HEK293 (cell line): ENCODE measurements around the gene S100A12.

Experiments used
- CTCF ChIA-PET: fragments of 350-600 bp; formaldehyde crosslinking; extraction: SDS; loops from one replicate; lab custom pipeline; 2021; ENCODE audit warnings: antibody characterized with exemption; lab: Yijun Ruan, JAX
- POLR2A ChIA-PET: fragments of 300-600 bp; formaldehyde crosslinking; extraction: SDS; loops from one replicate; lab custom pipeline; 2020; ENCODE audit warnings: antibody characterized with exemption, inconsistent platforms; lab: Yijun Ruan, JAX
- H3K27ac ChIP-seq: fragments of 200-500 bp; sonication (Bioruptor generic); 2 replicates; pipeline ENCODE4 v1.5.1; 2014; ENCODE audit warnings: low read depth, low read length, control low read depth, inconsistent platforms; ENCODE audit errors: extremely low read depth
- H3K36me3 ChIP-seq, 2 experiments: fragments of 200-500 bp in 1 of 2; sonication (Bioruptor generic) in 1 of 2; 1 replicate in 1 of 2; 2 replicates in 1 of 2; pipeline ENCODE4 v1.5.1; 2014 to 2017; ENCODE audit warnings: inconsistent platforms in 2 of 2, low read length in 2 of 2; ENCODE audit not compliant: control insufficient read depth in 2 of 2, insufficient read depth in 1 of 2
- H3K4me1 ChIP-seq: fragments of 200-500 bp; sonication (Bioruptor generic); 2 replicates; pipeline ENCODE4 v1.5.1; 2014; ENCODE audit warnings: mild to moderate bottlenecking, low read length, inconsistent platforms; ENCODE audit not compliant: control insufficient read depth, insufficient read depth
- H3K4me3 ChIP-seq: 2 replicates; pipeline ENCODE4 v1.5.1; 2011; ENCODE audit warnings: low read depth, mild to moderate bottlenecking, control low read depth, low read length, moderate library complexity
- H3K9me3 ChIP-seq: fragments of 200-500 bp; sonication (Bioruptor generic); 2 replicates; pipeline ENCODE4 v1.5.1; 2014; ENCODE audit warnings: low read depth, low read length, inconsistent platforms; ENCODE audit not compliant: control insufficient read depth, insufficient read depth
- EGR2 ChIP-seq: fragments of 450-650 bp; formaldehyde crosslinking; IDR thresholded peaks from 2 replicates; pipeline ENCODE4 v1.5.1; 2016; ENCODE audit warnings: low read depth, missing biosample characterization, missing genetic modification characterization
- GFI1B ChIP-seq: fragments of 450-650 bp; formaldehyde crosslinking; IDR thresholded peaks from 2 replicates; pipeline ENCODE4 v1.5.1; 2016; ENCODE audit warnings: missing biosample characterization, missing genetic modification characterization
- GLI2 ChIP-seq: fragments of 450-650 bp; formaldehyde crosslinking; IDR thresholded peaks from 2 replicates; pipeline ENCODE4; 2017; ENCODE audit warnings: missing biosample characterization, missing genetic modification characterization, low read depth, borderline replicate concordance
- SCRT2 ChIP-seq: fragments of 450-650 bp; formaldehyde crosslinking; IDR thresholded peaks from 2 replicates; pipeline ENCODE4 v1.5.1; 2016; ENCODE audit warnings: missing biosample characterization, missing genetic modification characterization
- TRIM28 ChIP-seq: IDR thresholded peaks from 2 replicates; pipeline ENCODE4 v1.6.1; 2011; ENCODE audit warnings: low read length, control low read depth, borderline replicate concordance
- ZFHX2 ChIP-seq: fragments of 450-650 bp; formaldehyde crosslinking; conservative IDR thresholded peaks from 2 replicates; pipeline ENCODE4 v1.5.1; 2016; ENCODE audit warnings: missing biosample characterization, missing genetic modification characterization
- ZNF148 ChIP-seq: fragments of 450-650 bp; formaldehyde crosslinking; IDR thresholded peaks from 2 replicates; pipeline ENCODE4 v1.5.0; 2017; ENCODE audit warnings: missing biosample characterization, missing genetic modification characterization, borderline replicate concordance
- ZNF16 ChIP-seq: fragments of 450-650 bp; formaldehyde crosslinking; IDR thresholded peaks from 2 replicates; pipeline ENCODE4 v1.5.1; 2016; ENCODE audit warnings: low read depth, missing biosample characterization, missing genetic modification characterization
- ZNF202 ChIP-seq: fragments of 450-650 bp; formaldehyde crosslinking; IDR thresholded peaks from 2 replicates; pipeline ENCODE4 v1.5.1; 2016; ENCODE audit warnings: missing biosample characterization, missing genetic modification characterization, borderline replicate concordance
- ZNF223 ChIP-seq: fragments of 450-650 bp; formaldehyde crosslinking; IDR thresholded peaks from 2 replicates; pipeline ENCODE4 v1.5.1; 2016; ENCODE audit warnings: missing biosample characterization, missing genetic modification characterization
- ZNF311 ChIP-seq: fragments of 450-650 bp; formaldehyde crosslinking; IDR thresholded peaks from 2 replicates; pipeline ENCODE4 v1.5.1; 2017; ENCODE audit warnings: missing biosample characterization, missing genetic modification characterization, borderline replicate concordance
- ZNF416 ChIP-seq: fragments of 450-650 bp; formaldehyde crosslinking; IDR thresholded peaks from 2 replicates; pipeline ENCODE4 v1.5.1; 2016; ENCODE audit warnings: missing biosample characterization, missing genetic modification characterization
- ZNF488 ChIP-seq: fragments of 450-650 bp; formaldehyde crosslinking; IDR thresholded peaks from 2 replicates; pipeline ENCODE4 v1.5.1; 2016; ENCODE audit warnings: missing biosample characterization, missing genetic modification characterization
- ZNF530 ChIP-seq: fragments of 450-650 bp; formaldehyde crosslinking; IDR thresholded peaks from 2 replicates; pipeline ENCODE4 v1.5.1; 2016; ENCODE audit warnings: low read depth, missing biosample characterization, missing genetic modification characterization
- ZNF580 ChIP-seq: fragments of 450-650 bp; formaldehyde crosslinking; IDR thresholded peaks from 2 replicates; pipeline ENCODE4 v1.5.1; 2016; ENCODE audit warnings: missing biosample characterization, missing genetic modification characterization
- ZNF626 ChIP-seq: fragments of 450-650 bp; sonication (Bioruptor Pico); formaldehyde crosslinking; IDR thresholded peaks from 2 replicates; pipeline ENCODE4 v1.5.1; 2018; ENCODE audit warnings: missing biosample characterization, missing genetic modification characterization, inconsistent platforms
- ZNF747 ChIP-seq: fragments of 450-650 bp; formaldehyde crosslinking; IDR thresholded peaks from 2 replicates; pipeline ENCODE4 v1.5.1; 2016; ENCODE audit warnings: missing biosample characterization, missing genetic modification characterization
- ZNF777 ChIP-seq: fragments of 450-650 bp; formaldehyde crosslinking; IDR thresholded peaks from 2 replicates; pipeline ENCODE4 v1.5.1; 2017; ENCODE audit warnings: missing biosample characterization, missing genetic modification characterization, borderline replicate concordance
- ZNF792 ChIP-seq: fragments of 450-650 bp; formaldehyde crosslinking; IDR thresholded peaks from 2 replicates; pipeline ENCODE4 v1.5.1; 2016; ENCODE audit warnings: missing biosample characterization, missing genetic modification characterization
- TF ChIP-seq, protein P1 (sequence below): fragments of 450-650 bp; formaldehyde crosslinking; conservative IDR thresholded peaks from 2 replicates; pipeline ENCODE4 v1.5.1; 2016; ENCODE audit warnings: low read depth, missing biosample characterization, missing genetic modification characterization
- TF ChIP-seq, protein P2 (sequence below): fragments of 450-650 bp; formaldehyde crosslinking; IDR thresholded peaks from 2 replicates; pipeline ENCODE4 v1.5.1; 2016; ENCODE audit warnings: missing biosample characterization, missing genetic modification characterization

Gene S100A12

DNA sequence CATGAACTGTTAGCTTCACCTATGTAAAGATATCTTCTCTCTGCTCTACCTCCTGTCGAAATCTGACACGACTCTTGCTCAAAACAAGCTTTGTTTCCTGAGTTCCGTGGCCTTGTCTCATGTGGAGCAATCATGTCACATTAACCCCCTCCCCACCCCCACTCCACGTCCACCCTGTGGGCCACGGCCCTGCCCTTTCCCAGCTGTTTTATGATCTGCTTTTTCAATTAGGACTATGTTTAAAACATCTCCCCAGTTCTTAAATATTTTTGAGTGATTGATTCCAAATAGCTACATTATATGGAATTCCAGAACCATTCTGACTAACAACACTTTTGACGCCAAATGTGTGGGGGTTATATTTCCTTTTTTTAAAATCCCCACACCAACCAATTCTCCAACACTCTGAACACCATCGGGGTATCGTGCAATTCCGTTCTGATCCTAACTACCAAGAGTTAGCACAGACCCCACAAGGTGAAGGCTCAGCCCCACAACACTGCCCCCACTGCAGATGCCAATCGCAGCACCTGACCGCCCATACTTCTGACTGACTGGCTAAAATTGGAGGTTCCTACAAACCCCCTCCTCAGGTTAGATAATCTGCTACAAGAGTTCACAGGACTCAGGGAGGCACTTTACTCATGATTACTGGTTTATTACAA lies 28.1 kb upstream of the S100A12 start (continued):
- TF ChIP-seq ZNF488 (tag by site-specific recombination) (no peak), ZNF530 (tag by site-specific recombination) (no peak)
- TF ChIP-seq, all 188 proteins: peak for 0

GRCh38 chr1:153402226-153402625 lies 26.8 kb upstream of the S100A12 start:
- Histone ChIP-seq H3K9me3 (no peaks in the 10 kb centered on the region), H3K4me3 (no peak overlapping the region)
- ChIA-PET POLR2A (no interaction called here), CTCF (interaction anchor here (0.6 to 1.1 kb wide), 3 partner anchors 47 to 58 kb away, joined by 3 to 4 read pairs (median 3); partner anchors contain the start of gene S100A7)
- TF ChIP-seq ZNF777, result no peak
- no peak for TF ChIP-seq SCRT2 (tag by site-specific recombination)
- TF ChIP-seq ZNF747 (tag by site-specific recombination), result no peak
- no peak for TF ChIP-seq ZFHX2 (tag by site-specific recombination)
- no peak for TF ChIP-seq GLI2 (tag by site-specific recombination)
- no peak for TF ChIP-seq ZNF16
- TF ChIP-seq ZNF792 (tag by site-specific recombination), result no peak
- no peak for TF ChIP-seq ZNF311 (tag by site-specific recombination)
- no peak for TF ChIP-seq GFI1B (tag by site-specific recombination)
- TF ChIP-seq ZNF488 (tag by site-specific recombination), result no peak
- no peak for TF ChIP-seq ZNF626 (tag by site-specific recombination)
- no peak for TF ChIP-seq TRIM28
- TF ChIP-seq ZNF580 (tag by site-specific recombination), result no peak
- TF ChIP-seq ZNF416 (tag by site-specific recombination), result no peak
- TF ChIP-seq, protein P1, sequence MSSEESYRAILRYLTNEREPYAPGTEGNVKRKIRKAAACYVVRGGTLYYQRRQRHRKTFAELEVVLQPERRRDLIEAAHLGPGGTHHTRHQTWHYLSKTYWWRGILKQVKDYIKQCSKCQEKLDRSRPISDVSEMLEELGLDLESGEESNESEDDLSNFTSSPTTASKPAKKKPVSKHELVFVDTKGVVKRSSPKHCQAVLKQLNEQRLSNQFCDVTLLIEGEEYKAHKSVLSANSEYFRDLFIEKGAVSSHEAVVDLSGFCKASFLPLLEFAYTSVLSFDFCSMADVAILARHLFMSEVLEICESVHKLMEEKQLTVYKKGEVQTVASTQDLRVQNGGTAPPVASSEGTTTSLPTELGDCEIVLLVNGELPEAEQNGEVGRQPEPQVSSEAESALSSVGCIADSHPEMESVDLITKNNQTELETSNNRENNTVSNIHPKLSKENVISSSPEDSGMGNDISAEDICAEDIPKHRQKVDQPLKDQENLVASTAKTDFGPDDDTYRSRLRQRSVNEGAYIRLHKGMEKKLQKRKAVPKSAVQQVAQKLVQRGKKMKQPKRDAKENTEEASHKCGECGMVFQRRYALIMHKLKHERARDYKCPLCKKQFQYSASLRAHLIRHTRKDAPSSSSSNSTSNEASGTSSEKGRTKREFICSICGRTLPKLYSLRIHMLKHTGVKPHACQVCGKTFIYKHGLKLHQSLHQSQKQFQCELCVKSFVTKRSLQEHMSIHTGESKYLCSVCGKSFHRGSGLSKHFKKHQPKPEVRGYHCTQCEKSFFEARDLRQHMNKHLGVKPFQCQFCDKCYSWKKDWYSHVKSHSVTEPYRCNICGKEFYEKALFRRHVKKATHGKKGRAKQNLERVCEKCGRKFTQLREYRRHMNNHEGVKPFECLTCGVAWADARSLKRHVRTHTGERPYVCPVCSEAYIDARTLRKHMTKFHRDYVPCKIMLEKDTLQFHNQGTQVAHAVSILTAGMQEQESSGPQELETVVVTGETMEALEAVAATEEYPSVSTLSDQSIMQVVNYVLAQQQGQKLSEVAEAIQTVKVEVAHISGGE (tag by site-specific recombination), result no peak
- TF ChIP-seq, all 188 proteins: peak for 0
- Histone ChIP-seq H3K36me3 (no peaks in the 10 kb centered on the region), H3K27ac (no peak overlapping the region), H3K4me1 (no peaks in the 10 kb centered on the region)

GRCh38 chr1:153401461-153401860 lies 26.0 kb upstream of the S100A12 start:
- Histone ChIP-seq H3K4me1 (no peaks in the 10 kb centered on the region), H3K36me3 (no peaks in the 10 kb centered on the region), H3K9me3 (no peaks in the 10 kb centered on the region), H3K27ac (no peak overlapping the region), H3K4me3 (no peak overlapping the region)
- no peak for TF ChIP-seq ZNF223
- TF ChIP-seq ZNF148, result no peak
- TF ChIP-seq, protein P2, sequence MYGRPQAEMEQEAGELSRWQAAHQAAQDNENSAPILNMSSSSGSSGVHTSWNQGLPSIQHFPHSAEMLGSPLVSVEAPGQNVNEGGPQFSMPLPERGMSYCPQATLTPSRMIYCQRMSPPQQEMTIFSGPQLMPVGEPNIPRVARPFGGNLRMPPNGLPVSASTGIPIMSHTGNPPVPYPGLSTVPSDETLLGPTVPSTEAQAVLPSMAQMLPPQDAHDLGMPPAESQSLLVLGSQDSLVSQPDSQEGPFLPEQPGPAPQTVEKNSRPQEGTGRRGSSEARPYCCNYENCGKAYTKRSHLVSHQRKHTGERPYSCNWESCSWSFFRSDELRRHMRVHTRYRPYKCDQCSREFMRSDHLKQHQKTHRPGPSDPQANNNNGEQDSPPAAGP (tag by site-specific recombination), result no peak
- no peak for TF ChIP-seq EGR2 (tag by site-specific recombination)
- no peak for TF ChIP-seq ZNF202
- ChIA-PET CTCF (interaction anchor here (1.1 kb wide), 1 partner anchor 46 kb away, joined by 3 read pairs; no protein-coding TSS in a partner anchor), POLR2A (no interaction called here)
